Muscle of leg (tissue), 11 donors: Measurements from ENCODE around the gene GBE1. TPM values are rescaled to one million over a fixed set of nuclear protein-coding genes. Genes with fewer than 3 reads are reported as not detected.

Experiments
- DNase-seq: peaks from one replicate; pipeline ENCODE4 v3.0.0; 2013
- H3K27ac ChIP-seq: one replicate; pipeline ENCODE4 v1.5.1; 2013; ENCODE audit warnings: mild to moderate bottlenecking, low read length, control low read depth
- H3K27me3 ChIP-seq: one replicate; pipeline ENCODE4 v1.6.1; 2013; ENCODE audit warnings: low read length; ENCODE audit not compliant: control insufficient read depth, insufficient read depth
- H3K36me3 ChIP-seq: one replicate; pipeline ENCODE4 v1.6.1; 2013; ENCODE audit warnings: low read length; ENCODE audit not compliant: control insufficient read depth, insufficient read depth
- H3K4me1 ChIP-seq: one replicate; pipeline ENCODE4 v1.6.1; 2013; ENCODE audit warnings: low read length; ENCODE audit not compliant: control insufficient read depth, insufficient read depth
- H3K4me3 ChIP-seq: one replicate; pipeline ENCODE4 v1.5.1; 2013; ENCODE audit warnings: low read length, control low read depth
- H3K9me3 ChIP-seq: replicated peaks from 2 replicates; pipeline ENCODE4 v1.6.1; 2013; ENCODE audit warnings: low read depth, low read length; ENCODE audit not compliant: control insufficient read depth
- WGBS: methylation state at CpG from one replicate; pipeline ENCODE4 v1.1.5; 2013; ENCODE audit warnings: missing lambda C conversion rate; ENCODE audit not compliant: insufficient coverage; 5-methylcytosine and 5-hydroxymethylcytosine counted together
- polyA plus RNA-seq, 8 donors: library from polyadenylated mRNA; unstranded; fragments of 120-200 nt; gene quantifications; one replicate each; pipeline versions ENCODE4 v1.2.1 to v1.2.3, GENCODE V29; 2013; ENCODE audit warnings: inconsistent platforms in 1 of 8, low replicate concordance in 1 of 8; ENCODE audit not compliant: insufficient read length in 8 of 8, insufficient read depth in 1 of 8
- total RNA-seq: library from RNA; stranded (reverse); fragments of 120-200 nt; gene quantifications from one replicate; pipeline ENCODE4 v1.2.4, GENCODE V29; 2013

Gene GBE1
- total and polyA plus RNA-seq, 9 donors = 8.1 to 11.2 (median 9.7) TPM

DNA sequence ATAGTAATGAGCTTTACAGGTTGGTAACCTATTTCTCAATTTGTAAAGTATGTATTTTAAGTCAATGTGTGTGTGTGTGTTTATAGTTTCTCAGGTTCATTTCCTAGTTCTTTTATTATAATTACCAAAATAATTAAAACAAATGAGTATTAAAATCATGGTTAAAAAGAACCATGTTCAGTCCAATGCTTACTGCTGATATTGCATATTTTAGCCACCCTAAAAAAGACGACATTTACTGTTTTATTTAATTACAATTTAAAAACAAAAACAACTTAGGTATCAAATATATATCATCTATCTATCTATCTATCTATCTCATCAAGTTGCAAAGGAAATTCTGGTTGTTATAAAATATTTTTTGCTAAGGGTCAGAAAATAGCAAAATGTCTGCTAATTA is 203.3 kb downstream of the GBE1 start:
- WGBS = no CpG with 5 or more reads among the region's 1 CpG
- Histone ChIP-seq H3K36me3 (no peaks in the 10 kb centered on the region), H3K27ac (no peak overlapping the region), H3K27me3 (no peaks in the 10 kb centered on the region), H3K4me1 (peaks cover 3% of the 10 kb centered on the region), H3K9me3 (no peaks in the 10 kb centered on the region), H3K4me3 (no peak overlapping the region)
- DNase-seq = no peak

DNA sequence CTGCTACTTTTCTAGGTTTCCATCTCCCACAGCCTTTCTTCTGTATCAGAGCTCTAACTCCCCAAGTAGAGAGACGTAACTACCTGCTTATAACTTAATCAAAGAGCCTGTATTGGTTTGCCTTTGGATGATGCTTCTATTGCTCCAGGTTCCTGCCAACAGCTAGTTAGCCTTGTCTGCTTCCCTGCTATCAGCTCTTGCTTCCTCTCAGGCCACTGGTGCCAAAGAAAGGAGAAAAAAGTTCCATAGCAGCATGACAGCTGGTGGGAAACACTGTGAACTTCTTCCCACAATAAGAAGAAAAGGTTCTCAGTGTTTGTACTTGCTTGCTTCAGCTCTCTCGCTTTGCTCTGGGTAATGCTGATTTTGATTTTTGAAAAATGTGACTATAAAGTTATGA is 206.6 kb downstream of the GBE1 start:
- peak; percentile 55 for DNase-seq
- Histone ChIP-seq H3K36me3 (no peaks in the 10 kb centered on the region), H3K27ac (no peak overlapping the region), H3K27me3 (no peaks in the 10 kb centered on the region), H3K9me3 (no peaks in the 10 kb centered on the region), H3K4me1 (peaks cover 3% of the 10 kb centered on the region), H3K4me3 (no peak overlapping the region)
- no CpG with 5 or more reads among the region's 2 CpGs for WGBS

DNA sequence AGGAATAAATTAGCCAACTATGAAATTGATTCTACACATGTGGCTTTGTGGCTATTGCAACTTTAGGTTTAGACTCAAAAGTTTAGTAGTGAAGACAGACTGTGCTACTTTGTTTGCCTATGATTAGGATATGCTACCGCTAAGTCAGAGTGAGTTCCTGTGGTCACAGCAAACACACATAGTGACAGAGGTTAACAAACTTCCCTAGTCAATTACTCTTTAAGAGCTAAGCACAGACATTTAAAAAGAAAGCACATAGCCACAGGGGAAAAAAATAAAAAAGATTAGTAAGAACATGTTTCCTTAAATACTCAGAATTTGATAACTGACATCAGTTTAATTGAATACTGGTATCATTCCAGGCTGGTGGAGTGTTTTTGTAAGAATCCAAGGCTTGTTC is 207.1 kb downstream of the GBE1 start:
- DNase-seq = peak; percentile 8
- H3K27me3 ChIP-seq = no peaks in the 10 kb centered on the region
- no peak overlapping the region for H3K27ac ChIP-seq
- H3K4me1 ChIP-seq = peaks cover 3% of the 10 kb centered on the region
- H3K4me3 ChIP-seq = no peak overlapping the region
- no peaks in the 10 kb centered on the region for H3K9me3 ChIP-seq
- no CpG with 5 or more reads among the region's 1 CpG for WGBS
- H3K36me3 ChIP-seq = no peaks in the 10 kb centered on the region

DNA sequence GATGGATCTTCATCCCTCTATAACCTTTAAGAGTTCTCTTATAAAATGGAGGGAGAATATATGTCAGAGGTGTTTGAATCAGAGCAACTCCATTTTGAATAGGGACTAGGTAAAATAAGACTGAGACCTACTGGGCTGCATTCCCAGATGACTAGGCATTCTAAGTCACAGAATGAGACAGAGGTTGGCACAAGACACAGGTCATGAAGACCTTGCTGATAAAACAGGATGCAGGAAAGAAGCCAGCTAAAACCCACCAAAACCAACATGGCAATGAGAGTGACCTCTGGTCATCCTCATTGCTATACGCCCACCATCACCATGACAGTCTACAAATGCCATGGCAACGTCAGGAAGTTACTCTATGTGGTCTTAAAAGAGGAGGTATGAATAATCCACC is 211.0 kb downstream of the GBE1 start:
- no peaks in the 10 kb centered on the region for H3K36me3 ChIP-seq
- peaks cover 3% of the 10 kb centered on the region for H3K4me1 ChIP-seq
- no peak overlapping the region for H3K27ac ChIP-seq
- no peak for DNase-seq
- no peaks in the 10 kb centered on the region for H3K27me3 ChIP-seq
- H3K9me3 ChIP-seq = peaks cover 4% of the 10 kb centered on the region
- WGBS = no CpG with 5 or more reads among the region's 2 CpGs
- H3K4me3 ChIP-seq = no peak overlapping the region

DNA sequence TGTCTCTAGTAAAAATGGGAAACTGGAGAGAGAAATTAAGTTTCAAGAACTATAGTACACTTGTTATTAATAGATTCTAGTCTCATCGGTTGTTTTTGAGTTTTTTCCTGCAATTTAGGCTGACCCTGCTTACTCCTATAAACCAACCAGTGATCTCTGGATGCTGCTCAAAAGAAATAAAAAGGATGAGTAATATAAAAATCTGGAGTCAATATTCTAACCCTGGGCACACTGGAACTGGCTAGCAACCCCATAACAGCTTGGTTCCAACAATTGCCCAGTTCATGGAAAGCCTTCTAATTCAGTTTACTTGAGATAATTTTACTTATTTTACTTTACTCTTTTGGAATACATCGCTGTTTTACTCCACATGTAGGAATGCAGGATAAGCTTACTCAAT is 211.6 kb downstream of the GBE1 start:
- H3K27ac ChIP-seq = no peak overlapping the region
- DNase-seq = no peak
- WGBS = 80% methylated on average over 1 of the region's 2 CpGs
- H3K27me3 ChIP-seq = no peaks in the 10 kb centered on the region
- H3K9me3 ChIP-seq = peaks cover 4% of the 10 kb centered on the region
- H3K4me1 ChIP-seq = peaks cover 3% of the 10 kb centered on the region
- no peaks in the 10 kb centered on the region for H3K36me3 ChIP-seq
- no peak overlapping the region for H3K4me3 ChIP-seq

DNA sequence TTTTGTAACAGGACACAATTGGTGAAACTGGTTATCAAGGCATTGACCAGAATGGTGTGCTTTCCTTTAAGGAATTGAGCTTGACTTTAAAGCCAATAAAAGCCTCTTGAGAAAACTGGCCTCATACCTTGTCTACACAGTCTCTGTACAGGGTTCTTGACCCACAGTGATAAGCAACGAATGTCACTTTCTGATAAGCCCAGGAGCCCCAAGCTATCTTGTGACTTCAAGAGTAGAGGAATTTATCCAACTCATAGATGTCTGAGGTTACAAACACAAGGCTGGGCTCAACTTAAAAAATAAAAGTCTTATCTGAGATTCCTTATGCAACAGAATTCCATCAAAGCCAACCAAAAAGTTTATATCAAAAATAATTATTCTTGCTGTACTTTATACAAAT is 212.1 kb downstream of the GBE1 start:
- no peak for DNase-seq
- H3K4me3 ChIP-seq = no peak overlapping the region
- no CpG with 5 or more reads among the region's 1 CpG for whole genome bisulfite sequencing
- peaks cover 4% of the 10 kb centered on the region for H3K9me3 ChIP-seq
- H3K27me3 ChIP-seq = no peaks in the 10 kb centered on the region
- no peak overlapping the region for H3K27ac ChIP-seq
- no peaks in the 10 kb centered on the region for H3K4me1 ChIP-seq
- no peaks in the 10 kb centered on the region for H3K36me3 ChIP-seq

DNA sequence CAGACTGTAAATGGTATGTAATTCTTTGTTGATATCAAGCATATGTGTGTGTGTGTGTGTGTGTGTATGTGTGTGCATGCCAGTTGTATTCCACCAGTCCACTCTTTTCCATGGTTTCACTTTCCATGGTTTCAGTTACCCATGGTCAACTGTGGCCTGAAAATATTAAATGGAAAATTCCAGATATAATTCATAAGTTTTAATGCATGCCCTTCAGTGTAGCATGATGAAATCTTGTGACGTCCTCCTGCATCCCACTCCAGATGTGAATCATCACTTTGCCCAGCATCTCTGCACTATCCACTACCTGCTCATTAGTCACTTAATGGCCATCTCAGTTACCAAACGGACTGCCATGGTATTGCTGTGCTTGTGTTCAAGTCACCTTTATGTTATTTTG is 215.9 kb downstream of the GBE1 start:
- 67% methylated on average over 1 of the region's 2 CpGs for WGBS
- H3K4me3 ChIP-seq = no peak overlapping the region
- H3K27me3 ChIP-seq = no peaks in the 10 kb centered on the region
- H3K36me3 ChIP-seq = no peaks in the 10 kb centered on the region
- no peak overlapping the region for H3K27ac ChIP-seq
- peaks cover 4% of the 10 kb centered on the region for H3K9me3 ChIP-seq
- DNase-seq = no peak
- H3K4me1 ChIP-seq = no peaks in the 10 kb centered on the region

DNA sequence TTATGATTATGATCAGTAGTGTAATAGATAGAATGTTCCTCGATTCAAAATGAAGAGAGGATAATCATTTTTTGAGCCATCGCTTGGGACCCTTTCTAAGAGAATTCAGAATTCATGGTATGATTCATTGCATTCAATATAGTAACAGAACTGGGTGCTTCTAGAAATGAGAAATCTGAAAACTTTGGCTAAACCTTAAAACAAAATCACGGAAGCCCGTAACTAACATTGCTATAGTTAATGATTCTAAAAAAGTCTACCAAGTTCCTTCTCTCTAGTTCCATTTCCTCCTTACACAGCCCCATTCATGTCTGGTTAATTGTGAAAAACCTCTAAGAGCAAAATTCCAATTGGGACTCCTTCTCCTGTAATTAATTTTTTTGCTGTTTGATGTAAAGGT is 217.1 kb downstream of the GBE1 start:
- no peak overlapping the region for H3K27ac ChIP-seq

DNA sequence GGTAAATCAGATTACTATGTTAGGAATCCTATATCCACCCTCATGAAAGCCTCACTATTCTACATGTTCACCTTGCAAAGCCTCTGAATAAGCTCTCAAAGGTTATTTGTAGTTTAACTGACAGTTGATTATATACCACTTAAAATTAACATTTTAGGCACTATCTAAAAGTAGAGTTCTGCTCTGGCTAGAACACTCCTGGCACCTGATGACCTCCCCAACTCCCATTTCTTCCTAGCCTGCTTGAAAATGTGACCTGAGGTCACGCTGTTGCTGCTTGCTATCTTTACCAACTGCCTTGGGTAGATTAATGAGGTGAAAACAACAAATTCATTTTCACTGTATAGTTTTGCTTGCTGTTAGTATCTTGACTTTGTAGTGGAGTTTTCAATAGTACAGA is 220.7 kb downstream of the GBE1 start:
- Histone ChIP-seq H3K9me3 (no peaks in the 10 kb centered on the region), H3K27me3 (no peaks in the 10 kb centered on the region), H3K4me3 (no peak overlapping the region), H3K27ac (no peak overlapping the region), H3K36me3 (no peaks in the 10 kb centered on the region), H3K4me1 (no peaks in the 10 kb centered on the region)
- DNase-seq = no peak
- no CpG with 5 or more reads among the region's 1 CpG for WGBS

More for the DNA sequence above, 217.1 kb downstream of the GBE1 start:
- no peaks in the 10 kb centered on the region for H3K4me1 ChIP-seq
- H3K9me3 ChIP-seq = peaks cover 4% of the 10 kb centered on the region
- H3K36me3 ChIP-seq = no peaks in the 10 kb centered on the region
- WGBS = no CpG with 5 or more reads among the region's 4 CpGs
- no peaks in the 10 kb centered on the region for H3K27me3 ChIP-seq
- DNase-seq = peak; percentile 1
- no peak overlapping the region for H3K4me3 ChIP-seq

DNA sequence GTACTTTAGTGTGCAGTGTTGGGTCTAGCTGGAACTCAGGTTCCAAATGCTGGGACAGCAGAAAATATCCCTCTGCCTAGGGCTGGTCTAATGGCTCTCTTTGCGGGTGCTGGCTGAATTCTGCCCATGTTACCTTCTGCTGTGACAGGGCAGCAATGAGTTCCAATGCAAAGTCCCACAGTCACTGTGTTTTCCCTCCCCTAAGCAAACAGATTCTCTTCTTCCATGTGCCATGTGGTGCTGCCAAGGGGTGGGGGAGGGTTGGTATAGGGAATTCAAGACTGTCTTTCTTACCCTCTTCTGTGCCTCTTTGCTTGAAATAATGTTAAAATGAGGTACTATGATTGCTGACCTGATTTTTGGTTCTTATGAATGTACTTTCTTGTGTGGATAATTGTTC is 229.6 kb downstream of the GBE1 start:
- H3K36me3 ChIP-seq = no peaks in the 10 kb centered on the region
- H3K4me3 ChIP-seq = no peak overlapping the region
- no peaks in the 10 kb centered on the region for H3K4me1 ChIP-seq
- no peaks in the 10 kb centered on the region for H3K9me3 ChIP-seq
- no peak overlapping the region for H3K27ac ChIP-seq
- no peak for DNase-seq
- 100% methylated on average over 1 of the region's 1 CpG for WGBS
- H3K27me3 ChIP-seq = no peaks in the 10 kb centered on the region

DNA sequence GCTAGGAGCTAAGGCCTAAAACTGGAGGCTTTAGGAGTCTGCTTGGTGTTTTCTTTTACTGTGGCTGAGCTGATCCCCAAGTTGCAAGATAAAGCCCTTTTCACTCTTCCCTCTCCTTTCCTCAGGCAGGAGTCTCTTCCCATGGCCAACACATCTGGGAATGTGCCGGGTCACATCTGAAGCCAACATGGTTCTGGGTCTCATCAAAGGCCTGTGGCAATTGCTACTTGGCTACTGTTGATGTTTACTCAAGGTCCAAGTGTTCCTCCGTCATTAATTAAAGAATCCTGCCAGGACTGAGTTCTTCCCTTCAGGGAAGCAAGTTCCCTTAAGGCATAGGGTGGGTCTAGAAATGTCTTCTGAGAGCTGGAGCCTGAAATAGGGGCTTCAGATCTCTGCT is 230.2 kb downstream of the GBE1 start:
- H3K4me3 ChIP-seq = no peak overlapping the region
- no peaks in the 10 kb centered on the region for H3K4me1 ChIP-seq
- no peak overlapping the region for H3K27ac ChIP-seq
- H3K36me3 ChIP-seq = no peaks in the 10 kb centered on the region
- H3K9me3 ChIP-seq = no peaks in the 10 kb centered on the region
- no peak for DNase-seq
- WGBS = 100% methylated on average over 1 of the region's 2 CpGs
- no peaks in the 10 kb centered on the region for H3K27me3 ChIP-seq
